ENCODE results near the gene FOXS1.

DNA sequence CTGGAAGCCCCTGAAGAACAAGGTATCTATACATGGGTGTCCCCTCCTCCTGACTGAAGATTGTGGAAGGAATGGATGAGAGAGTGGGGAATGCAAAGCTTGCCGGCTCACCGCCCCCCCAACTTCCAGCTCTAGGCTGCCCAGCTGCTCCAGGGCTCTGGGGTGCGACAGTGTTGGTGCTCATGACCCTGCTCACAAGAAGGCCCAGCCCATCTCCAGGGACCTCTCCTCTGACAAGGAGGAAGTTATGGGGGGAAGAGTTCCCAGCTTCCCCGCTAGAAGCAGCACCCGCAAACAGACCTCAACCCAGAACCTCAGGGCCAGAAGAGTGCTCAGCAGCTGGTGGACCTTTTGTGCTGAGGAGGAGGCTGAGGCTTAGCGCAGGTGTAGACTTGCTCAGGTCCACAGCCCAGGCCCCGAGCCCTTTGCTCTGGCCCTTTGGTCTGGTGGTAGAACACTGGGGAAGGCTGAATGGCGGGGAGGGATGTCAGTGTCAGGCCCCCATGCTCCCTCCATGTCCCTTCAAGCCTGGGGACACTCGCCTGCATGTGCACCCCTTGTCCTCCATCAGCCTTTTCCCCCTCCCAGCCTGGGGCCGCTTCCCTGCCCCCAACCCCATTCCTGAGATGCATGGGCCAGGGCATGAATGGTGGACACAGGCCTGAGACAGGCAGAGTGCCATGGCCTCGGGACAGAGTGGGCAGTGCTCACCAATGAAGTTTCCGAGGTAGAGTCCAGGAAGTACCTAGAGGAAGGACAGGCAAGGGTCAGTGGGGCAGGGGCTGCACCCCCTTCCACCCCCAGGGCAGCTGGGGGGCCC is 23.7 kb upstream of the FOXS1 start:
- TF ChIP-seq, protein P1, sequence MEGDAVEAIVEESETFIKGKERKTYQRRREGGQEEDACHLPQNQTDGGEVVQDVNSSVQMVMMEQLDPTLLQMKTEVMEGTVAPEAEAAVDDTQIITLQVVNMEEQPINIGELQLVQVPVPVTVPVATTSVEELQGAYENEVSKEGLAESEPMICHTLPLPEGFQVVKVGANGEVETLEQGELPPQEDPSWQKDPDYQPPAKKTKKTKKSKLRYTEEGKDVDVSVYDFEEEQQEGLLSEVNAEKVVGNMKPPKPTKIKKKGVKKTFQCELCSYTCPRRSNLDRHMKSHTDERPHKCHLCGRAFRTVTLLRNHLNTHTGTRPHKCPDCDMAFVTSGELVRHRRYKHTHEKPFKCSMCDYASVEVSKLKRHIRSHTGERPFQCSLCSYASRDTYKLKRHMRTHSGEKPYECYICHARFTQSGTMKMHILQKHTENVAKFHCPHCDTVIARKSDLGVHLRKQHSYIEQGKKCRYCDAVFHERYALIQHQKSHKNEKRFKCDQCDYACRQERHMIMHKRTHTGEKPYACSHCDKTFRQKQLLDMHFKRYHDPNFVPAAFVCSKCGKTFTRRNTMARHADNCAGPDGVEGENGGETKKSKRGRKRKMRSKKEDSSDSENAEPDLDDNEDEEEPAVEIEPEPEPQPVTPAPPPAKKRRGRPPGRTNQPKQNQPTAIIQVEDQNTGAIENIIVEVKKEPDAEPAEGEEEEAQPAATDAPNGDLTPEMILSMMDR (IDR thresholded peaks at IDR 0.05), result no peak
- no peak for TF ChIP-seq EP300 (IDR thresholded peaks at IDR 0.05)
- TF ChIP-seq POLR2A (IDR thresholded peaks at IDR 0.05), result no peak

All from tibial nerve (tissue), 4 donors.